Measurements from ENCODE around the gene TNNC1. TPM values are rescaled to one million over a fixed set of nuclear protein-coding genes. Genes with fewer than 3 reads are reported as not detected.

The TNNC1 gene
- total and polyA plus RNA-seq, 10 of the 15 experiments (the other 5 are each of a cell fraction or from before 2014, with no cell fraction given) = 0.13 to 1.3 (median 0.53) TPM; not detected in 2

DNA sequence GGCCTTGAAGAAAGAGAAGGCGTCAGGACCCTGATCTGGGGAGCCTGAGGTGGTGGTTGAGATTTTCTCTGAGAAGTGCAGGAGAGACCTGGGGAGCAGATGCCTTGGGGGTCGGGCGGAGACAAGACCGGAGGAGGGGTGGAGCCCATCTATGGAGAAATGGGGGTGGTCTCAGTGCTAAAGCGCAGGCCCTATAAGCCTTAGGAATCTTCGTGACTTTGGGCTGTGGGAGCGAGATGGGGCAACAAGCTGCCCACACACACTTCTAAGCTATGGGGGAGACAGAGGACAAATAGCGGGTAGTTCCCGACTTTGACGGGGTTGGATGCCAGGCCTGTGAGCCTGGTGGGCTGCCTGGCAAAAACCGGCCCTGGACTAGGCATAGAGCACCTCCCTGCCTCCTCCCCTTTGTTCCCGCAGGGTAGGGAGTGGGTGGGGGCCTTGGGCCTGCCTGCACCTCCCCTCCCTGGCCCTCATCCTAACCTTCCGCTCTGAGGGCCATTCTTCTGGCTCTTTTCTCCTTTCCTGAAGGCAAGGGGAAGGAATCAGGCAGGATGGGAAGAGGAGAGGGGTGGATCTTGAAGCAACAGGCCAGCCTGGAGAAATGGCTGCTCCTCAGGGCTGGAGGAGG, 2.4 kb upstream of the TNNC1 start:
- H4K20me1 ChIP-seq (ENCODE audit: control insufficient read depth, insufficient read depth) = no peaks in the 10 kb centered on the region
- H2AFZ ChIP-seq (ENCODE audit: control insufficient read depth, low read depth, low read length) = no peak overlapping the region
- 80% methylated on average over 12 of the region's 13 CpGs for WGBS (ENCODE audit: insufficient coverage, insufficient replicate concordance, low lambda C conversion rate, missing lambda C conversion rate)
- ChIA-PET CTCF (interaction anchor here (1.5 to 5.1 kb wide), 3 partner anchors 9 to 117 kb away, joined by 3 to 34 read pairs (median 6); partner anchors contain the start of gene SEMA3G), SMC1A (ENCODE audit: uncharacterized antibody, unreplicated experiment) (interaction anchor here (0.8 to 2.0 kb wide), 2 partner anchors 11 to 78 kb away, joined by 3 to 6 read pairs; partner anchors contain the start of gene SEMA3G), POLR2A (interaction anchor here (0.6 to 1.4 kb wide), 2 partner anchors 8 to 511 kb away, joined by 3 to 4 read pairs; no protein-coding TSS in a partner anchor), RAD21 (ENCODE audit: unreplicated experiment) (interaction anchor here (0.6 kb wide), 1 partner anchor 42 kb away, joined by 3 read pairs; no protein-coding TSS in a partner anchor)
- peak overlapping the region; percentile 75 for H3K27ac ChIP-seq (ENCODE audit: control insufficient read depth, insufficient read depth)
- peaks cover 0 to 14% of the 10 kb centered on the region in 2 experiments; a peak in 3 of 4 replicates for H3K36me3 ChIP-seq (ENCODE audit: control insufficient read depth in 2 of 2, insufficient read depth in 2 of 2, low read length in 1 of 2)
- H3K79me2 ChIP-seq (ENCODE audit: control insufficient read depth, insufficient read depth, low read length) = peaks cover 26% of the 10 kb centered on the region
- intact Hi-C loops (cut with micrococcal nuclease; ENCODE audit: unreplicated experiment) = loop anchor here (5.0 to 10.0 kb wide), 2 partner anchors 81 to 229 kb away; partner anchors contain the start of genes GNL3, PBRM1 and UQCC5
- no peak for DNase-seq (ENCODE audit: low read depth, low spot score)
- H3K4me1 ChIP-seq (ENCODE audit: control insufficient read depth, insufficient read depth, low read length) = peaks cover 36% of the 10 kb centered on the region
- BruUV-seq (replicated peaks) = no TSS peak
- in situ Hi-C loops (cut with MboI) = no loop called here
- no peak for TF ChIP-seq SREBF2 (IDR thresholded peaks at IDR 0.05; ENCODE audit: low read length)
- TF ChIP-seq DPF2 (IDR thresholded peaks at IDR 0.05) = 0 out of 2 replicates have a peak, but pooled peaks have one; percentile 19
- TF ChIP-seq BMI1 (IDR thresholded peaks at IDR 0.05; ENCODE audit: borderline replicate concordance) = no peak
- TF ChIP-seq MLLT1 (IDR thresholded peaks at IDR 0.05) = peak; percentile 94
- H3K4me2 ChIP-seq (ENCODE audit: control insufficient read depth, insufficient read depth) = peak overlapping the region; percentile 98
- no peaks in the 10 kb centered on the region for H3K27me3 ChIP-seq (replicated peaks in 1 of 2; ENCODE audit: control insufficient read depth in 2 of 2, insufficient read depth in 2 of 2, low read length in 1 of 2)
- H3K9me3 ChIP-seq (replicated peaks; ENCODE audit: control insufficient read depth, insufficient read depth, low read length) = no peaks in the 10 kb centered on the region
- peak overlapping the region; percentile 93 for H3K9ac ChIP-seq (ENCODE audit: control insufficient read depth, insufficient read depth, low read length)
- no peak for FAIRE-seq
- peak overlapping the region; percentile 88 for H3K4me3 ChIP-seq
- peak; percentile 2 for ATAC-seq
